Measurements from ENCODE around the gene REN.

Gene REN

DNA sequence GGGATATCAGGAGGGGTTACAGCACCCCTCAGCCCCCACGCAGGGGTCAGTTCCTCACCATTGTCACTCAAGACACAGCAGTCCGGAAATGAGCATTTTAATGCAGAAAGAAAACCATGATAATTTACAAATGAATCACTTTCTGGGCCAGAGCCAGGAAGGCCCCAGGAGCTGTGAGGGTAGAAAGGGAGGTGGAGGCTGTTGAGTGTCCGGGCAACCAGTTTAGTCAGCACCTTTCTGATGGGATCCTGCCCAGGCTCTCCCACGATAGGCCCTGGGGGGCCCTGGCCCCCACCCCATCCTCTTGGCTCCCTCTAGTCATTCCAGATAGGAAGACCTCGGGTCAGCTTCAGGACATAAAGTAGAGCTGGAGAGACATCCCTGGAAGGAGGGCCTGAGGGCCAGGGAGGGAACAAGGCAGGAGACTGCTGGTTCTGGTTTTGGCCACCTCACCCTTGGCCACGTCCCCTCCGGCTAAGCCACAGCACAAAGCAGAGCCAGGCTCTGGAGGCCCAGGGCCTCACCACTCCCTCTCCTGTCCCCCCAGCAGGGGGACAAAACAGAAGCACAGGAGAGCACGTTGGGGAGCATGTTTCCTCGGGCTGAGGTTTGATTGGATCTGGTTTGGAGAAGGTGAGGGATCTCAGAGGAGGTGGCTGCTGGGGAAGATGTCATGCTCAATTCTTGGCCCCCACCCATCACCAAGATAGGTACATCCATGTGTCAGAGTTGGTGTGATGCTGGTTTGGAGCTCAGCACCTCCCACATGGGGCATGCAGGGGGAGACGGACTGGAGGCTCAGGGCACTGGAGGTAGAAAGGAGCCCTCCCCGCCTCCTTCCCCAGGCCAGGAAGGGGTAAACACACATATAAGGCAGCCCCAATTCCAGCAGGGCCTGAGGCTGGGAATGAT lies 34.9 kb downstream of the REN start:
- DNase-seq, result no peak

DNA sequence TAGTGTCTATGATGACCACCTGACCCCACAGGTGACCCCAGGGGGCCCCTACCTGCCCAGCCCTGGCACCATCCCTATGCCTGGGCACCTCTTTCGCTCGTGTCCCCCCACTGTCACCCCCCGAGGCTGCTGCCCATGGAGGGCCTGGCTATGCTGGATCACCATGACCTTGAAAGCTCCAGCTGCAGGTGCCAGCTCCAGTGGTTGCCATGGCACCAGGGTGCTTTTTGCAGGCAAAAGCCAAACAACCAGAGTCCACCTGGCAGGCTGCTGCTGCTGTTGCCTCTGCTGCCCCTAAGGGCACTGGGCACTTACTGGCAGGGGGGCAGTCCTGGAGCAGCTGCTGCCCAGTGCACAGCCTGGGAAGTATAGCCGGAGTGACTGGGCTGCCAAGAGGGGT lies 36.0 kb downstream of the REN start:
- no peak for DNase-seq

DNA sequence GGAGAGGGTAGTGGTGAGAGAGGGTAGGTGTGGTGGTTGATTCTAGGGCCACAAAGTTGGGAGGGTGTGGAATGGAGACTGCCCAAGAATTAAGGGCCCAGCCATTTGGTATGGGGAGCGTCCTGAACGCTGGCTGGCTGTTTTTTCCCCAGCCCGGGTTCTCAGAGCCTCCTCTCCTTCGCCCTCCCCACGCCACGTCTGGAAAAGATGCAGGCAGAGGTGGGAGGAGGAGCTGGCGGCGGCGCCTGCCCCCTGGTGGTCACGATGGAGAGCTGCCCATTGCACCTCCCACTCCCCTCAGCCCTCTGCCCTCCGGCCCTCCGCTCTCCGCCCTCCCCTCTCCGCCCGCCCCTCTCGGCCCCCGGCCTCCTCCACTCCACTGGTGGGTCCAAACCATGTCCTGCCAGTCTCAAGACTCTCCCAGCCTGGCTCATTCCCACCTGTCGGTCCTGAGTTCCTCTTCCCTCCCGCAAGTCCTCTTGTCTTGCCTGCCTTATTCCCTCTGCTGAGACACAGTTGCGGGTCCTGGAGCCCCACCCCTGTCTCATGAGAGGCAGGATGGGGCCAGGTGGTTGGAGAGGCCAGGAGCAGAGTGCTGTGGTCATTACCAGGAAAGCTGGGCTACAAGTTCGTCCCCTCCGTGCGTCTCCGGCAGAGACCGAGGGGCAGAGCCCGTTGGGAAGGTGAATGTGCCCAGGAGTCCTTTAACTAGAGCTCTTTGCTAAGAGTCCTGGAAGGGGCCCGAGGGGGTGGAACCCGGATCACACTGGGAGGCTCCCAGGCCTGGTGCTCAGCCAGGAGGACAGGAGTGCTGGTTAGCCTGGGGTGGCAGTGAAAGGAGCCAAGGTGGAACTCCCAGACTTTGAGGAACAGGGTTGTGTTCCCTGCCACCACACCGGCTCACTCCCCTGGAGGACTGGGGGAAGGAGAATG lies 36.9 kb downstream of the REN start:
- DNase-seq, result peak; percentile 86

DNA sequence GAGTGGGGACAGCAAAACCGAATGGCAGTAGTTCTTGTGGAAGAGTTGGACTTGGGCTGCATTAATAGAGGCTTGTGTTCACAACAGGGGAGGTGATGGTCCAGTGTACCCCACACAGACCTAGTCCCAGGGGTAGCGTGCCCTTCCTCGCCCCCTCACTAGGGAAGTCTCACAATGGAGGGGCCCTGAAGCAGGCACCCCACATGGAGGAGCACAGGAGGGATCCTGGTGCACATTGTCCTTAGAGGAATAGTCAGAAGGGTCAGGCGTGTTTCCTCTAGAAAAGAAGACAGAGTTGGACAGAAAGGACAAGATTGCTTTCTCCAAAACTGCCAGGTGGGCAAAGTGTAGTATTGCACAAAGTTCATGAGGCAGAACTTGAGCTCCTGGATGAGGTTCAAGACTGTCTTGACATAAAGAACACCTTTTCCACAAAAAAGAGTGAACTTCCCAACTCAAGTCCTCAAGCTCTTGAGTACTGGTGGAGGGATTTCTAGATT lies 37.6 kb downstream of the REN start:
- no peak for DNase-seq

DNA sequence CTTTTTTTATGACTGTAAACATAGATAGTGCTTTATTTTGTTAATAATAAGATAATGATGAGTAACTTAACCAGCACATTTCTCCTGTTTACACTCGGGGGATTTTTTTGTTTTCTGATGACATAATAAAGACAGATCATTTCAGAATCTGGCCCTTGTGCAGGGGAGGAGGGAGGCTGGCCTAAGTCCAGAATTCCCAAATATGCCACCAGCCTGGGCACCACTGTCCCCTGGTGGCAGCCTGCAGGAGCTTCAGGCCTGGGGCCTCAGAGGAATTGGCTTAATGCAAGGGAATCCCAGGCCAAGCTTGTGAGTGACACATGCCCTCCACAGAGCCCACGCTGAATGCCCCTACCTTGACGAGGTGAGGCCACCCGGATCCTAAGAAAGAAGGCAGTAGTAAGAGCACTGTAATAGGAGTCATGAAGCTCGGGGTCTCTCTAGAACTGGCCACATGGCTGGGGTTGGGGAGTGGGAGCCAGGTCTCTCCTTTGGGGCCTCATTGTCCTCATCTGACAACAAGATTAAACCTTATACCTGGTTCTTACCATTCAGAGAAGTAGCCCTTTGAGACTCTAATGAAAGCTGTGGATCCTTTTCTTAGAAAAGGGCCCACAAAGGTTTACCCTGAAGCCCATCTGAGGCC lies 38.4 kb downstream of the REN start:
- no peak for DNase-seq

DNA sequence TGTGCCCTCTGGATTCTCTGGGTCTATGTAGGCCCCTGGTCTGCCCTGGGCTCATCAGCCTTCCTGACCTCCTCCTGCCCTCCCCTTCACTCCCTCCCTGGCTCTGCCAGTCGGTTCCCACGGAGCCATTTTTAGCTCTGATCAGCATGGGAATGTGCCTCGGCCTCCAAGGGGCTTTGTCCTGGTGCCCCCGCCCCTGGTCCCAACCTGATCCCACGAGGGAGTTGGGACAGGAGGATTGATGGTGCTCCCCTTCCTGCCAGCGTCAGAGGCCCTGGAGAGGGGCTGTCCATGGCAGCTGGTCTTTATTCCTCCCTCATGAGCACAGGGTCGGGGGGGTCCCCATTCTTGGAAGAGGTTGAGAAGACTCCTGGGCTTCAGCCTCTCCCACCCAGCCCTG lies 39.2 kb downstream of the REN start:
- DNase-seq, result no peak

DNA sequence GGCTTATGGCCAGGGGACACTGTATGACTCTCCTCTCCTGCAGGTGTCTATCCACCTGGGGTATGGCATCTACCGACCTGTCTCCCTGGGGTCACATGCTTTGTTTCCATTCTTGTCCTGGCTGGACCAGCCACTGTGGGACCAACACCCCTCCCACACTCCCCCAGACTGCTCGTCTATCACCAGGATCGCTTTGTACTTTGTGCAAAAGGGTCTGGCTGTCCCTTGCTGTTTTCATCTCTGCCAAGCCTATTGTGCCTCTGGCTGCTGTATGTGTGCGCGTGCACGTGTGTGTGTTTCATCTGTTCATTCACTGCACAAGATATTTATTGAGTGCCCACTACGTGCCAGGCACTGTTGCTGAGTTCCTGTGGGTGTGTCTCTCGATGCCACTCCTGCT lies 39.8 kb downstream of the REN start:
- no peak for DNase-seq

DNA sequence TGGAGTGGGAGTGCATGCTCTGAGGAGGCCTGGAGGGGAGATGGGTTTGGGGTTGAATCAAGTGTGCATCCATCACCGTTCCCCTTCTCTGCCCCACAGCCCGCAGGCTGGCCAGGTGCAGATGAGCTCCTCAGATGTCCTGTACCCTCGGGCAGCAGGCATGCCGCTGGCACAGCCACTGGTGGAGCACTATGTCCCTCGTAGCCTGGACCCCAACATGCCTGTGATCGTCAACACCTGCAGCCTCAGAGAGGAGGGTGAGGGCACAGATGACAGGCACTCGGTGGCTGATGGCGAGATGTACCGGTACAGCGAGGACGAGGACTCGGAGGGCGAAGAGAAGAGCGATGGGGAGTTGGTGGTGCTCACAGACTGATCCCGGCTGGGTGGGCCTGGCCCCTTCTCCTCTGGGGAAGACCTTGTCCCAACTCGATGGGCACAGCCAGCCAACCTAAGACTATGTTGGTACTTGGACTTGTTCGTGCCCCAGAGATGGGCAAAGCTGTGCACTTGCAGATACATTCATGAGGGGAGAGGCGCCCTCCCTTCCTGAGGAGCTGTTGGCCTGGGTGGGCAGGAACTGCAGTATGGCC lies 40.3 kb downstream of the REN start:
- DNase-seq, result no peak

DNA sequence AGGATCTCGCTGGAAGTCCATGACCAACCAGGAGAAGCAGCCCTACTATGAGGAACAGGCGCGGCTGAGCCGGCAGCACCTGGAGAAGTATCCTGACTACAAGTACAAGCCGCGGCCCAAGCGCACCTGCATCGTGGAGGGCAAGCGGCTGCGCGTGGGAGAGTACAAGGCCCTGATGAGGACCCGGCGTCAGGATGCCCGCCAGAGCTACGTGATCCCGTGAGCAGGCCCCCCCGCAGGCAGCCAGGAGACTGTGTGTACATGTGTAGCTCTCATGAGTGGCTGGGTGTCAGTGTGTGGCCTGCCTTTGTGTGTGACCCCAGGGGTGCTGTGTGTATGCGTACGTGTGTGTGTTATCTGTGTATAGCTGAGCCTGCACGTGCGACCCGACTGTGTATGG lies 41.5 kb downstream of the REN start:
- DNase-seq, result no peak

DNA sequence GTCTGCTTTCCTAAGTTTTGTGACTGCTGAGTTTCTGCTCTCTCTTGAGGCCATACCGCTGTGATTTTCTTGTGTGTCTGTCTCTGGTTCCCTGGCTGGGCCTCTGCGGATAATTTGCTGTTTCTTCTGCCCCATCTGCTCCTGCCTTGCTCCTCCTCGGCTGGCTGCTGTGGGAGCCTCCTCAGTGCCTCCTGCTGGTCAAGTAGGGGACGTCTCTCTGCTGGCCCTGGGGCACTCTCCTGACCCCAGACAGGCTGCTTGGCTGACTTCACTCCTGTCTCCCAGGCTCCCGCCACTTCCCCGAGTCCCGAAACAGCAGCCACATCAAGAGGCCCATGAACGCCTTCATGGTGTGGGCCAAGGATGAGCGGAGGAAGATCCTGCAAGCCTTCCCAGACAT lies 42.8 kb downstream of the REN start:
- no peak for DNase-seq

DNA sequence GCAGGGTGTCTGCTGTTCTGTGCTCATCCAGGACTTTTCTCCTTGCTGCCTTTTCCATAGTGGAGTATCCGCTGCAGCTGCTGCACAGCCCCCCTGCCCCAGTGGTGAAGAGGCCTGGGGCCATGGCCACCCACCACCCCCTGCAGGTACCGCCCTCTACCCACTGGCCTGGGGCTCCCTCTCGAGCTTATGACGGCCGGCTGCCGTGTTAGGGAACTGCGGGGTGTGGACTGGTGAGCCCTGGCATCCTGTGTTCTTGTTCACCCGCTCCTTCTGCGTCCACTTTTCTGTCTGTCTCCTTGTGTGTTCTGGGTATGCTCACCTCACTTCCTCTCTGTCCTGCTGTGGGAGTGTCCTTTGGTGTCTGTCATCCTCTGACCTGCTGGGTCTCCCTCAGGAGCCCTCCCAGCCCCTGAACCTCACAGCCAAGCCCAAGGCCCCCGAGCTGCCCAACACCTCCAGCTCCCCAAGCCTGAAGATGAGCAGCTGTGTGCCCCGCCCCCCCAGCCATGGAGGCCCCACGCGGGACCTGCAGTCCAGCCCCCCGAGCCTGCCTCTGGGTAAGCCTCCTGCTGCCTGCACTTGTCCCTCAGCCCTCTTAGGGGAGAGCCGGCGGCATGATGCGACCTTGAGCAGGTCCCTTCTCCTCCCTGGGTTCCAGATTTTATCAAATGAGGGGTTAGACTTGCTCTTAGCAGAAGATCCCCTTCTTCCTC lies 44.1 kb downstream of the REN start:
- DNase-seq, result no peak

DNA sequence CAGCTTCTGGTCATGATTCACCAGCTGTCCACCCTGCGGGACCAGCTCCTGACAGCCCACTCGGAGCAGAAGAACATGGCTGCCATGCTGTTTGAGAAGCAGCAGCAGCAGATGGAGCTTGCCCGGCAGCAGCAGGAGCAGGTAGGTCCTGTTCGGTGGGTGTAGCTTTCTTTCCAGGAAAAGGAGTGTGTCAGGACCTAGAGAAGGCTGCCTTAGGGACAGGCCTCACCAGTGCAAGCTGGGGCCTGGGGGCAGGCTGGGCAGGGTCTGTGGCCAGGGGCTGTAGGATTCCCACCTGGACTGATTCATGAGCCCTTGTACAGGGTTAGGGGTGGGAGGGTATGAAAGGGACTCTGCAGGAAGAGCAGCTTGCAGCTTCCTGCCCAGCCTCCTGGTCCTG lies 49.6 kb downstream of the REN start:
- DNase-seq, result no peak

DNA sequence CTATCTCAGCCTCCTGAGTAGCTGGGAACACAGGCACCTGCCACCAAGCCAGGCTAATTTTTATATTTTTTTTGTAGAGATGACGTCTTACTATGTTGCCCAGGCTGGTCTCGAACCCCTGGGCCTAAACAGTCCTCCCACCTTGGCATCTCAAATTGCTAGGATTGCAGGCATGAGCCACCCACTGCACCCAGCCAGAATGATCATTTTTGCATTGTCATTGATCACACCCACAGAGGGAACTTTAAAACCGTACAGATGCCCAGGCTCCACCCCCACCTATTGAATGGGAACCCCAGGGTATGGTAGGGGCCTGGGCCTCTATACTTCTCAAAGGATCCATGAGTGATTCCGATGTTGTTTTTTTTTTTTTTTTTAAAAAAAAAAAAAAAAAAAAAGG lies 51.0 kb downstream of the REN start:
- no peak for DNase-seq

DNA sequence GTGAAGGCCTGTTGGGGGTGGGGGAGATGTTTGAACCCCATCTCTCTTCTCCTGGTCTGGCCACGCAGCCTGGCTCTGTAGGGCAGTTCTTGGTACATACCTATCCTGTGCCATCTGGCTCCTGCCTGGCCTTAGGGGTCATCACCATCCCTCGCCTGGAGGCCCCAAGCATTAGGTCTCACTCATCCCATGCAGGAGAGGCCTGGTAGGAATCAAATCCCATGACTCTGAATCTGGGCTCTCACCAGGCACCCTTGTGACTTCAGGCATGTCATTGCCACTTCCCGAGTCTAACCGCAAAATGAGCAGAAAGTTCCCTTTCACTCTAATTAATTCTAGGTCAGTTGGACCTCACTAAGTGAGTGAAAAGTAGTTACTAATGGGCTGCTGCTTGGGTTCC lies 51.5 kb downstream of the REN start:
- no peak for DNase-seq

DNA sequence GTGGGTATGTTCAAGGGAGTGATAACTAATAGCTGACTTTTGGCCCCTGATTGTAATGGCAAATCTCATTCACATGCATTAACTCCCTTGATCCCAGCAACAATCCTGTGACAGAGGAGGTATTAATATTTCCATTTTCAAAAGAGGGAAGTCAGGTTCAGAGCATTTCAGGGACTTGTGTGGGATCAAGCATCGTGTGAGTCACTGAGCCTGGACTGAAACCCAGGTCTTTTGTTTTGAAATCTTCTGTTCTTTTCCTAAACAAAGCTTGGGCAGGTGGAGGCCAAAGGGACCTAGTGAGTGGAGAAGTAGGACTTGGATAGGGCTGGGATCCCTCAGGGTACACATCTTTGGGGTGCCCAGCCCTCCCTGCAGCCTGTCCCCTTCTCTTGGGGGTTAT lies 52.2 kb downstream of the REN start:
- no peak for DNase-seq

DNA sequence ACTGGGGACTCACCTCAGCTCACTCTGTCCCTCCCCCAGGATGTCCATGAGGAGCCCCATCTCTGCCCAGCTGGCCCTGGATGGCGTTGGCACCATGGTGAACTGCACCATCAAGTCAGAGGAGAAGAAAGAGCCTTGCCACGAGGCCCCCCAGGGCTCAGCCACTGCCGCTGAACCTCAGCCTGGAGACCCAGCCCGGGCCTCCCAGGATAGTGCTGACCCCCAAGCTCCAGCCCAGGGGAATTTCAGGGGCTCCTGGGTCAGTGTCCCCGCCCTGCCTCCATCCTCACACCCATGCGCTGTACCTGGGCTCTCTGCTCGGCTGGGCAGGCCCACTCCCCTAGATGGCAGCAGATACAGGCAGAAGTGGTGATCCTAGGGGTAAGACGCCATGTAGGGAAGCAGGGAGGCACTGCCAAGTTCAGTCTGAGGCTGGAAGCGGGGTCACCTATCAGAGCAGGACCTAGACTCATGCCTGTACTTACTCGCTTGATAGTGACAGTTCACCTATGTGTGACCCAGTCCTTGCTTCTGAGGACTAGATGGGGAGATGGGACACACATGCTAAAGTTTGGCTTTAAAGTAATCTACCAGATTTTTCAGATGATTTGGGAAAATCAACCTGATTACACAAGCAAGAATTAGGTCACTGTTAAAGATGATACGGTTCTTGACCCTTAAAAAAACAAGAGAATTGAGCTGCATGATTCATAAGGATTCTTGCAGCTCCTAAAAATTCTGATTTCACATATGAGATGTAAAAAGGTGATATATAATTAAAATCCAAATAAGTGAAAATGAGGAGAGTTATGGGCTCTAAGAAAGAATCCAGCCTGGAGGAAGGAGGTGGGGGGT lies 53.0 kb downstream of the REN start:
- DNase-seq, result no peak

DNA sequence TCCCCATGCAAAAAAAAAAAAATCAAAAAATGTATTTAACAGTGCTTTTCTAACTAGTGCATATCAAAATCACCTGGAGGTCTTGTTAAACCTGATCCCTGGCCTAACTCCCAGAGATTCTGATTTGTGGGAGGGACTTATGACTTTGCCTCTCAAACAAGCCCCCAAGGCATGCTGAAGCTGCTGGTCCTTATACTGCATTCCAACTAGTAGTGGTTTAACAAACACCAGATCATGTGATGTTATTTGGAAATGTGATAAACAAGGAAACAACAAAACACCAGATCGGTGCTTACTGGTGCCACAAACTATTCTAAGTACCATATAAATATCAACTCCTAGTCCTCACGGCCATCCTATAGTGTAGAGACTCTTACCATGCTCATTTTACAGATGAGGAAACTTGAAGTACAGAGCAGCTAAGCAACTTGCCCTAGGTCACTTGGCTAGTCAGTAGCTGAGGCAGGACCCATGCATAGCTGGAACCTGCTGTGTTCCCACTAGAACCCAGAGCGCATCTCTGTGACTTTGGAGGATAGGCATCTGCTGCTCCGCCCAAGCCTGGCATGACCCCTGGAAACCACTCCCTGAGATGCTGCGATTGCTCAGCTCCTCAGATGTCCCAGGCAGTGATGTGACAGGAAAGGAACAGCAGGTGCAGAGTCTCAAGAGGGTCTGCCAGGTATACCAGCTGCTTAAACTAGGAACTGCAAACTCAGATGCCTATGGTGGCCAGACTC lies 55.1 kb downstream of the REN start:
- no peak for DNase-seq

DNA sequence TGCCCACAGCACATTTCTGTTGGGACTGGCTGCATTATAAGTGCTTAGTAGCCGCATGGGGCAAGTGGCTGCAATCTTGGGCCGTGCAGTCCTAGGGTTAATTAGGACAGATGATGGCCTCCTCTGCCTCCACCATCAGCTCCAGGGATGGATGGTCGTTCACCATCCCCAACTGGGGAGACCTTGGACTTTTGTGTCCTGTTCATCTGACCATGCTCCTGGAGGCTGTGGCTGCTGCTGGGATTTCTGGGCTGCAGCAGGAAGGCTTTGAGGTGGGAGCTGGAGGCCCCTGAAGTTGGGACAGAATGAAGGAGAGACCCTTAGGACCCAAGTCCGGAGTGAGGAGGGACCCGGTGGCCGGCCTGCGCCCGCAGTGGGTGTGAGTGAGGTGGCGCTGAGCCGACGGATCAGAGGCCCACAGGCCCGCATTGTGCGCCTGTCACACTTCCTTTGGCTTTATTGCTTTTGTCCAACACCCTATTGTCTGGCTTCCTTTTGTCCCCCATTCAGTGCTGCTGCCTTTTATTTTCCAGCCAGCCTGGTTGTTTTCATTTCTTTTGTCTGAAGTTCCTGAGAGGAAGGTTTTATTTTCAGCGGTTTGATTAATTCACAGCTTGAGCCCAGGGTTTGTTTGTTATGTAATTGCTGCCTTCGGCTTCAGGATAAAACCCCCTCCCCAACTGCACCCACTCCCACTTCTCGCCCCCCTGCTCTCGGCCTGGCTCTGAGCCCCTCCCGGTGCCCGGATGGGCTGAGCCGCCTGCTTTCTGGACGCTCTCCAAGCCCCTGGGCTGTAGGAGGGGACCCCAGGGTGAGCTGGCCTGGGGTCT lies 57.6 kb downstream of the REN start:
- no peak for DNase-seq

DNA sequence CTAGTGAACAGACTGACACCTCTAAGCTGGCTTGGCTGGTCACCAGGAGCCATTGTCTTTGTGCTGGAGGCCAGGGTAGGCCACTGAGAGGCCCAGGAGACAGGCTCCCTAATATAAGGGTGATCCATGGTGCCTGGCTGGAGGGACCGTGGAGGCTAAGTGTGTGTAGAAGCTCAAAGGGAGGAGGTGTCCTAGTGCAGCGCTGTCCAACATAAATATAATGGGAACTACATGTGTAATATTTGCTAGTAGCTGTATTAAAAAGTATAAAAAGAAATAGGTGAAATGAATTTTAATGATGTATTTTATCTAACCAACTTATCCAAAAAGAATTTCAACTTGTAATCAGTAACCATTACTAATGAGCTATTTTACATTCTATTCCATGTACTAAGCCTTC lies 58.2 kb downstream of the REN start:
- DNase-seq, result no peak

DNA sequence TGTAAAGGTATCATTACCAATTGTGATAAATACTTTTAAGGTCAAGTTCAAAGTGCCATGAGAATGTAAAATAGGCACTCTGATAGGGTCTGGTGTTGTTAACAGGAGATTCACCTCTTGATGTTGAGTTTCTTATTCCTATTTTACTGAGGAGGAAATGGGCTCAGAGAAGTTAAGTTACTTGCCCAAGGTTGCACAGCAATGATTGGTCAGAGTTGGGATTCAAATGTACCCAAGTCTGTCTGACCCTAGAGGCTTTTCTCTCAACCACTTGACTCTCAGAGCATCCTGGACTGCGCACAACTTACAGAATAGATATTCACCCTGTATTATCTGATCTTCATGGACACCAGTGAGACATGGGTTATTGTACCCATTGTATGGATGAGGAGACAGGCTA lies 59.3 kb downstream of the REN start:
- DNase-seq, result no peak
